ENCODE data around the gene RTP1.

Gene RTP1

DNA sequence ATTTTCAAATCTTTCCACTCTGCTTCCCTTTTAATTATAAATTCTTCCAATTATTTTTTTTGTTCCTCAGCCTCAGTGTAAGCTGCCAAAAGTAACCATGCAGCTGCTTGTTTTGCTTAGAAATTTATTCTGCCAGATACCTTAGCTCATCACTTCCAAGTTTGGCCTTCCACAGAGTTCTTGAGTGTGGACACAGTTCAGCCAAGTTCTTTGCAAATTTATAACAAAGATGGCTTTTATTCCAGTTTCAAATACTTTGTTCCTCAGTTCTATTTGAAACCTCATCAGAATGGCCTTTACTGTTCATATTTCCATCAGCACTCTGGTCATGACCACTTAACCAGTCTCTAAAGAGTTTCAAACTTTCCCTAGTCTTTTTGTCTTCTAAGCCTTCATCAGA, 10.3 kb downstream of the RTP1 start:
- DNase-seq (ENCODE audit: low read depth in 1 of 2, low spot score in 1 of 2): no peak
- in situ Hi-C loops (cut with HindIII; ENCODE audit: low pct_unique_long_range_greater_than_20kb, low sequenced_read_pairs): no loop called here
- no peak for TF ChIP-seq JUND (IDR thresholded peaks at IDR 0.05; ENCODE audit: low read depth)

DNA sequence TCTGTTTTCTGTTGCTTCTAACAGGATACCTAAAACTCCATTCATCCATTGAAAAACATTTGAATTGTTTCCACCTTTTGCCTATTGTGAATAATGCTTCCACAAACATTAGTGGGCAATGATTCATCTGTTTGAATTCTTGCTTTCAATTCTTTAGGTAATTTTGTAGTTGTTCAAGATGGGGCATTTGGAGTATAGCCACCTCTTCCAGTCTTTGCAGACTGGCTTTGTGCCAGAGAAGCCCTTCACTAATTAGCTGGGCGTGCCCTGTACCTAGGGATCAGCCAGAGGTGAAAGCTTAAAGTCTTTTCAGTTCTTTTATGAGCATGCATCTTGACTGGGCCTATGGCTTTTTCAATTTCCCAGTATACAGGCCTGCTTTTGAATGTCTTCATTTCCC, 10.9 kb downstream of the RTP1 start:
- in situ Hi-C loops (cut with HindIII; ENCODE audit: low pct_unique_long_range_greater_than_20kb, low sequenced_read_pairs): no loop called here

DNA sequence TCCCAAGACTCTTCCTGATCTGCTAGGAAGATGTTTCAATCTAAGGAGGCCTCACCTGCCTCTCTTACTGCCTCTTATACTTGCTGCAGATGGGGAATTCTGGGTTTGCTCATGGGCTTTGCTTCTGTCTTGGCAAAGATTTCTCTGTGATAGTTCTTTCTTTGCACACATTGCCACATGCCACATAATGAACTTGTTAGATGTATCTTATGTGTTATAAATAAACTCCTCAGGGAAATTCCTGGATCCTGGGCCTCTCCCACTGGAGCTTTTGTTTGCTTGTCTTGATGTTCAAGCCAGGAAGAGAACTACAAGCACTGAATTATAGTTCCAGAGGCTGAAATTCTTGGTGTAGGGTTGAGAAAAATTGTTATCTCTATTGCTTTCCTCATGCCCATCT, 12.2 kb downstream of the RTP1 start:
- in situ Hi-C loops (cut with HindIII; ENCODE audit: low pct_unique_long_range_greater_than_20kb, low sequenced_read_pairs): no loop called here
- DNase-seq (ENCODE audit: low read depth in 1 of 2, low spot score in 1 of 2): no peak
- TF ChIP-seq JUND (IDR thresholded peaks at IDR 0.05; ENCODE audit: low read depth): no peak

More for the DNA sequence above, 10.9 kb downstream of the RTP1 start:
- no peak for TF ChIP-seq JUND (IDR thresholded peaks at IDR 0.05; ENCODE audit: low read depth)
- DNase-seq (ENCODE audit: low read depth in 1 of 2, low spot score in 1 of 2): peak in 1 of 2 experiments; percentile 45

DNA sequence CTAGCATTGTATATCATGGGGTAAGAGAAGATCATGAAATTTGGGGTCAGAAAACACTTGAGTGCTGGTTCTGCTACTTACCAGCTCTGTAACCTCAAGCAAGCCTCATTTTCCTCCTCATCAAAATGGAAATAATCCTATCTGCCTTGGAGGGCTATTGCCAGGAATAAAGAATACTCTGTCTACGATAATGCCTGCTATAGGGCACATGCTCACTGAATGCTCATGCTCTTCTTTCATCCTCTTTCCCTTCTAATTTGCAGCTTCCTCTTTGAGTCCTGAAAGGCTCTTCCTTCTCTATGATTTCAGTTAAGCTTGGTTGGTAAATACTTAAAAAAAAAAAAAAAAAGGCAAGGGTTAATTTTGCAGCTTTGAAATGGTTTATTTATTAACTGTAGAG, 12.8 kb downstream of the RTP1 start:
- in situ Hi-C loops (cut with HindIII; ENCODE audit: low pct_unique_long_range_greater_than_20kb, low sequenced_read_pairs): no loop called here
- TF ChIP-seq JUND (IDR thresholded peaks at IDR 0.05; ENCODE audit: low read depth): no peak
- DNase-seq (ENCODE audit: low read depth in 1 of 2, low spot score in 1 of 2): no peak

DNA sequence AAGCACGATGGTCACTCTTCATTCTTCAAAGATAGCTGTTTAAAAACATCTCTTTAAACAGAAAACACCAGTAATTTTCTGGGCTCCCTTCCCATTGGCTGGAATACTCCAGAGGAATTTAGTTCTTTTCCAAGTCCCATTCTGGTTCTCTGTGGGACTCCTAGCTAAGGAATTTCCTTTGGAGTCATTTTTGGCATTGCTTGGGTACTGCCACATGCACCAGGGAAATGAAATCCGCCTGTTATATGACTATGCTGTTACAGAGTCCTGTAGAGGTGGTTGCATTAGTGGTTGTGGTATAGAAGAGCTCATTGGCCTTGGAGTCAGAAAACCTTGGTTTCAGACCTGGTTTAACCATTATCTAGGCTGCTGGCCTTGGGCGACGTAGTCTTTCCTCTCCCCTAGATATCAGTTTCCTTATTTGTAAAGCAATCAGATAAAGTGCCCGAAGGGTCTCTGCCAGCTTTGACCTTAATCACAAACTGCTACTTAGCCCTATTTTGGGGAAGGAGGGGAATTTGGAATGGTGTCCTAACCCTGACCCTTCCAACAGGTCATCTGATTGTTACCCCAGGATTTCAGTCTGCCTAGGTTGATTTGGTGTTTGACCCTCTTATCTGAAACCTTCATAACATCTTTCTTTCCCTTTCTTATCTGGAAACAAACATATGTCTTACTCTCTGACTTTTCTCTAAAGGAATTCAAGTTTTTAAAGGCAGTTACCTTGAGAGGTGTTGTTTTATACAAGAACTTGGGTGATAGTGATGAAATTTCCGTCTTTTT, 13.4 kb downstream of the RTP1 start:
- DNase-seq (ENCODE audit: low read depth in 1 of 2, low spot score in 1 of 2): no peak
- no peak for TF ChIP-seq JUND (IDR thresholded peaks at IDR 0.05; ENCODE audit: low read depth)
- in situ Hi-C loops (cut with HindIII; ENCODE audit: low pct_unique_long_range_greater_than_20kb, low sequenced_read_pairs): no loop called here

DNA sequence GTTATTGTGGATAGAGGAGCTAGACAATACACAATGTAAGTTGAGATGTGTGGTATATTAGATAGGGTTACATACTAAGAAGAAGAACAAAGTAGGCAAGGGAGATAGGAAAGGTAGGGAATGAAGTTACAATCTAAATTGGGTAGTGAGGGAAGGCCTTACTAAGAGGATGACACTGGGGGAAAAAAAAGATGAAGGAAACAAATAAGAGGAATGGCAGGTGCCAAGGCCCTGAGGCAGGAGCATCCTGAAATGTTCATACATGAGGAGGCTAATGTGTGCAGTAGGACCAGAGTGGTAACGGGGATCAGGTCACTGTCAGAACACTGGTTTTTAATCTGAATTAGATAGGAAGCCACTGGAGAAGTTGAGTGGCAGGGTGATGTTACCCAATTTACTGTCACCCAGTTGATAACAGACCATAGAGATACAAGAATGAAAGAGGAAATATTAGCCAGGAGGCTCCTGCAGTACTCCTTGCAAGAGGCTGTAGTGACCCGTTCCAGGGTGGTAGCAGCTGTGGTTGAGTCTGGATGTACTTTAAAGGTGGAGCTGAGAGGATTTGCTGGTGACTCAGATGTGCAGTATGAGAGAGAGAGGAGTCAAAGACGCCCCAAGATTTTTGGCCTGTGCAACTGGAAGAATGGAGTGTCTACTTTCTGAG, 14.4 kb downstream of the RTP1 start:
- TF ChIP-seq JUND (IDR thresholded peaks at IDR 0.05; ENCODE audit: low read depth): no peak
- no peak for DNase-seq (ENCODE audit: low read depth in 1 of 2, low spot score in 1 of 2)
- in situ Hi-C loops (cut with HindIII; ENCODE audit: low pct_unique_long_range_greater_than_20kb, low sequenced_read_pairs): no loop called here

DNA sequence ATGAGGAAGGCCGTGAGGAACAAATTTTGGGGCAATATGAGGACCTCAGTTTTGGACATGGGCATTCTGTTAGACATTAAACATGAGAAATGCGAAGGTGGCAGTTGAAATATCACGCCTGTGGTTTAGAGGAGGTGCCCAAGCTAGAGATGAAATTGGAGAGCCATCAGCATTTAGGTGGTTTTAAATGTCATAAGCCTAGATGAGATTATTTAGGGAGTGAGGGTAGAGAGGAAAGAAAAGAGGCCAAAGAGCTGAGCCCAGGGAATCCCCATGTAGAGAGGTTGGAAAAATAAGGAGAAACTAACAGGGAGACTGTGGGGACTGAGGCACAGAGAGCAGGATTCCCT, 14.9 kb downstream of the RTP1 start:
- in situ Hi-C loops (cut with HindIII; ENCODE audit: low pct_unique_long_range_greater_than_20kb, low sequenced_read_pairs): no loop called here
- DNase-seq (ENCODE audit: low read depth in 1 of 2, low spot score in 1 of 2): no peak
- TF ChIP-seq JUND (IDR thresholded peaks at IDR 0.05; ENCODE audit: low read depth): no peak

DNA sequence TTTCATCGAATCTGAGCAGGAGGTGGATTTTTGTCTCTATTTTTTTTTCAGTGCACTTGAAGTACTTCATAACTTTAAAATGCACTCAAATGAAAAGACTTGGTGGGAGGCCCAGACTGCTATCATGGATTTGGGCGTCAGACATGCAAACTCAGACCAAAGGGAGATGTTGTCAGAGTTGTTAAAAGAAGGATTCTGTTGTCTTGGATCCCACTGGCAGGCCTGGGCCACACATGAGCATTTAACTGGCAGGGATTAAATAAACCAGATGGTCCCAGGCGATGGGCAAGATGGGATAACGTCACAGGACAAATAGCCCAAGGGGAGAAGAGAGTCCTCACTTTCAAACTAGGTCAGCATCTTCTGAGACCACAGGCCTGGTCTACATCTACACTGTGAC, 15.4 kb downstream of the RTP1 start:
- no peak for TF ChIP-seq JUND (IDR thresholded peaks at IDR 0.05; ENCODE audit: low read depth)
- in situ Hi-C loops (cut with HindIII; ENCODE audit: low pct_unique_long_range_greater_than_20kb, low sequenced_read_pairs): no loop called here

DNA sequence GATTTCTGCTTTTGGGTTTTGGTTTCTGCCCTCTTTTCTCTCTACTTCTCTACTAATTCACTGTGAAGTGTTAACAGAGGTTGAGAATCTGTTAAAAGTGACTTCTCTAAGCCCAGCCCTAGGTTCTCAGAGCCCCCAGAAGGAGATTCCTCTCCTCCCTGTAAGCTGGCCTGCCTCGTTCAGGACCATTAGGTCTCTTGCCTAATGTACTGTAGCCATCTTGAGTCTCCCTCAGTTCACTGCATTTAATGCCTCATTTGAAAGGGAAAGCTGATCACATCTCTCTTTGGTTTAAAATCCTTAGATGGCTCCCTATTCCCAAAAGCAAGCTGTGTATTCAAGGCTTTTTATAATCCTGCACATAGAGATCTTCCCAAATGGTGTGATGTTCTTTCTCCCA, 16.3 kb downstream of the RTP1 start:
- DNase-seq (ENCODE audit: low read depth in 1 of 2, low spot score in 1 of 2): no peak
- in situ Hi-C loops (cut with HindIII; ENCODE audit: low pct_unique_long_range_greater_than_20kb, low sequenced_read_pairs): no loop called here
- no peak for TF ChIP-seq JUND (IDR thresholded peaks at IDR 0.05; ENCODE audit: low read depth)

More for the DNA sequence above, 15.4 kb downstream of the RTP1 start:
- no peak for DNase-seq (ENCODE audit: low read depth in 1 of 2, low spot score in 1 of 2)

DNA sequence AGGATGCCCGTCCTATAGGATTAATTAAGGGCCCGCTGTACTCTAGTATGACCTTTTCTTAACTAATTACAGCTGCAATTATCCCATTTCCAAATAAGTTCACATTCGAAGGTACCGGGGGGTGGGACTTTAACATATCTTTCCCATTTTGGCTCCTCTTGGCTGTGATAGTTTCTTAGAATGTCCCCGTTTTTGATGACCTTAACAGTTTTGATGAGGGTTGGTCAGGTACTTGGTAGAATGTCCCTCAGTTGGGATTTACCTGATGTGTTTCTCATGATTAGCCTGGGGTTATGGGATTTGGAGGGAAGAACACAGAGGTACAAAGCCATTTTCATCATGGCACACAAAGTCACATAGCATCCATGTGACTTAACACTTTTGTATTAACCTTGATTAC, 18.2 kb downstream of the RTP1 start:
- in situ Hi-C loops (cut with HindIII; ENCODE audit: low pct_unique_long_range_greater_than_20kb, low sequenced_read_pairs): no loop called here
- no peak for DNase-seq (ENCODE audit: low read depth in 1 of 2, low spot score in 1 of 2)
- TF ChIP-seq JUND (IDR thresholded peaks at IDR 0.05; ENCODE audit: low read depth): no peak

DNA sequence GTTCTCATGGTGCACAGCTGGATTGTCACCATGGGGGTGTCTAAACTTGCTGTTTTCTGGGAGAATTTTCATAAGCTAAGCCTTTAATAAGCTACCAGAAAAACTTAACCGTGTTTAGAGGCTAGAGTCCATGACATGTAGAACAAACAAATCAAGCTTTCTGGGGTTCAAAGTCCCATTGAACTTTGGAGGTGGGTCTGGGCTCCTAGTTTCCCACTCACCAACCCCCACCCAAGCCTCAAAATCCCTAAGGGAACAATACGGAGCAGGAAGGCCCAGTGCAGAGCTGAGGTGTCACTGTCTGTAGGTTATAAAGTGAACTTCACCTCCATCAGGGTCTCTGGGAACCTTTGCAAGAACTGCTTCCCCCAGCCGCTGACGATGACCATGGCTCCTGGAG, 25.5 kb downstream of the RTP1 start:
- in situ Hi-C loops (cut with HindIII; ENCODE audit: low pct_unique_long_range_greater_than_20kb, low sequenced_read_pairs): no loop called here
- no peak for DNase-seq (ENCODE audit: low read depth in 1 of 2, low spot score in 1 of 2)
- TF ChIP-seq JUND (IDR thresholded peaks at IDR 0.05; ENCODE audit: low read depth): no peak

DNA sequence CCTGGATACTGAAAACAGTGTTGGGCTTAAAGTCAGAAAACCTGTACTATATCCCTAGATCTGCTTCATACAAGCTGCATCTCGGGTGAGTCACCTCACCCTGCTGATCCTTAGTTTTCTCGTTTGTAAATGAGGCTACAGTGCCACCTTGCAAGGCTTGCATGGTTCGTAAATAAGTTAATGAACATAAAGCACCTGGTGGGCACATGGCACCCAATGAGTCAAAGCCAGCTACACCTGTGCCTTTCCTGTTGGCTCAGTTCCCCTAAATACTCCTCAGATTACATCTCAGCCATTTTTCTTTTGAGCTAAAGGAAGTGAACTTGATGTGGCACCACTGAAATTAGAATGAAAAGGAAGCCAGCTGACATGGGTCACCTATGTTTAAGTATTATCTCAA, 26.5 kb downstream of the RTP1 start:
- TF ChIP-seq JUND (IDR thresholded peaks at IDR 0.05; ENCODE audit: low read depth): no peak
- DNase-seq (ENCODE audit: low read depth in 1 of 2, low spot score in 1 of 2): peak in 1 of 2 experiments; percentile 44
- in situ Hi-C loops (cut with HindIII; ENCODE audit: low pct_unique_long_range_greater_than_20kb, low sequenced_read_pairs): no loop called here

DNA sequence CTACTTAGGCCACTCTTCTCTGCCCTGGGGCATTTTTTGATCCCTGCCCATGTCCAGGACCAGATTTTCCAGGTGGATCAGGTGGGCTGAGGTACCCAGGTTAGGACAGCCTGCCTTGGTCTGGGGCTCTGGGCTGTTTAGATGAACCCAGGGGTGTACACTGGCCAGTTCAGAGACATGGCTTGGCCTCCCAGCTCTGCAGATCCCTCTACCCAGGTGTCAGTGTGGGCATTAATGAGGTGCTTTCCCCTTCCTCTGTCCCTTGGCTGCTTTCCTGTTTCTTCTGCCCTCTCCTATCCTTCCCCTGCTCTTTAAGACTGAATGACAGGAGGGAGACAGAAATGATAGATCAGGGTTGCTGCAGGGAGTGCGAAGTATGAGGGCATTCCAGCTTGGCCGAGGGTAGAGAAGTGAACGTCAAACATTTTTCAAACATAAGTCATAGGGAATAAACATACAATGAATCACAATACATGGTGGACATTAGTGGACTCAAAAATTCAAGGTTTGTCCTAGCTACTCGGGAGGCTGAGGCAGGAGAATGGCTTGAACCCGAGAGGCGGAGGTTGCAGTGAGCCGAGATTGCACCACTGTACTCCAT, 30.5 kb downstream of the RTP1 start:
- no peak for TF ChIP-seq JUND (IDR thresholded peaks at IDR 0.05; ENCODE audit: low read depth)
- DNase-seq (ENCODE audit: low read depth in 1 of 2, low spot score in 1 of 2): no peak
- in situ Hi-C loops (cut with HindIII; ENCODE audit: low pct_unique_long_range_greater_than_20kb, low sequenced_read_pairs): no loop called here

All from T47D (cell line).